ENCODE results near the gene C4orf54.

The C4orf54 gene

GRCh38 chr4:99651811-99652485, 5.7 kb downstream of the C4orf54 start:
- DNase-seq: no peak

- no peak for DNase-seq
Observed at GRCh38 chr4:99651016-99651769, 6.4 kb downstream of the C4orf54 start.

GRCh38 chr4:99649778-99650177, 7.8 kb downstream of the C4orf54 start:
- DNase-seq: no peak

GRCh38 chr4:99649208-99649607, 8.4 kb downstream of the C4orf54 start:
- DNase-seq: no peak

GRCh38 chr4:99648321-99648720, 9.3 kb downstream of the C4orf54 start:
- no peak for DNase-seq

GRCh38 chr4:99647071-99647470, 10.6 kb downstream of the C4orf54 start:
- no peak for DNase-seq

- DNase-seq: no peak
Observed at GRCh38 chr4:99645638-99646037, 12.0 kb downstream of the C4orf54 start.

- no peak for DNase-seq
Observed at GRCh38 chr4:99645036-99645435, 12.6 kb downstream of the C4orf54 start.

- no peak for DNase-seq
Observed at GRCh38 chr4:99644453-99644852, 13.2 kb downstream of the C4orf54 start.

- DNase-seq: no peak
Observed at GRCh38 chr4:99642725-99643489, 14.7 kb downstream of the C4orf54 start.

GRCh38 chr4:99640676-99641075, 17.0 kb downstream of the C4orf54 start:
- no peak for DNase-seq

- DNase-seq: no peak
Observed at GRCh38 chr4:99637174-99637573, 20.5 kb downstream of the C4orf54 start.

- no peak for DNase-seq
Observed at GRCh38 chr4:99636422-99636821, 21.2 kb downstream of the C4orf54 start.

- DNase-seq: no peak
Observed at GRCh38 chr4:99635601-99636000, 22.0 kb downstream of the C4orf54 start.

- no peak for DNase-seq
Observed at GRCh38 chr4:99634742-99635360, 22.8 kb downstream of the C4orf54 start.

GRCh38 chr4:99633772-99634171, 23.9 kb downstream of the C4orf54 start:
- DNase-seq: no peak

GRCh38 chr4:99630857-99631360, 26.7 kb downstream of the C4orf54 start:
- no peak for DNase-seq

- DNase-seq: no peak
Observed at GRCh38 chr4:99629962-99630554, 27.6 kb downstream of the C4orf54 start.

GRCh38 chr4:99628040-99628439, 29.6 kb downstream of the C4orf54 start:
- DNase-seq: no peak

GRCh38 chr4:99625369-99625768, 32.3 kb downstream of the C4orf54 start:
- no peak for DNase-seq

GRCh38 chr4:99624141-99624719, 33.4 kb downstream of the C4orf54 start:
- no peak for DNase-seq

GRCh38 chr4:99622341-99622740, 35.3 kb downstream of the C4orf54 start:
- DNase-seq: no peak

Data from stimulated activated CD4-positive, alpha-beta T cell treated with anti-CD3 and anti-CD28 coated beads, Interleukin-4, amount 100 ng/mL, for 24 hours (primary cell).